Testis (tissue), 3 donors: ENCODE data around the gene NUP133. TPM values are rescaled to one million over a fixed set of nuclear protein-coding genes. Genes with fewer than 3 reads are reported as not detected.

Source experiments
- DNase-seq: peaks from one replicate; pipeline ENCODE4 v3.0.0-alpha.2; 2019
- H3K27ac ChIP-seq, 2 donors: fragments of 200-600 bp; sonication (generic); one replicate each; pipeline ENCODE4 v1.5.1; 2019
- H3K27me3 ChIP-seq: fragments of 200-600 bp; sonication (generic); one replicate; pipeline ENCODE4 v1.5.1; 2019
- H3K36me3 ChIP-seq: fragments of 200-600 bp; sonication (generic); one replicate; pipeline ENCODE4 v1.5.1; 2017; ENCODE audit warnings: low read depth; ENCODE audit errors: missing control alignments
- H3K4me1 ChIP-seq: fragments of 200-600 bp; sonication (generic); one replicate; pipeline ENCODE4 v1.5.1; 2019
- H3K4me3 ChIP-seq, 2 donors: fragments of 200-600 bp; sonication (generic); one replicate each; pipeline ENCODE4 v1.5.1; 2017 to 2019
- H3K9me3 ChIP-seq: fragments of 200-600 bp; sonication (generic); one replicate; pipeline ENCODE4 v1.5.1; 2017
- POLR2A ChIP-seq: fragments of 450-650 bp; IDR thresholded peaks from one replicate; pipeline ENCODE4 v1.6.1; 2017; ENCODE audit warnings: antibody characterized with exemption, mild to moderate bottlenecking, moderate library complexity
- WGBS, 2 donors: methylation state at CpG; one replicate each; pipeline ENCODE4 v1.1.5; 2018; 5-methylcytosine and 5-hydroxymethylcytosine counted together
- intact Hi-C: fragments of 100-400 bp; cut with DNase I; formaldehyde crosslinking; loops from one replicate; pipeline ENCODE4 v1.15.1; 2023; ENCODE audit warnings: low total_unique reads
- polyA plus RNA-seq: library from polyadenylated mRNA; stranded (reverse); fragments of 350-450 nt; fragmentation: Illumina TruSeq; extraction: RNeasy Lipid Tissue Mini Kit (QIAGEN cat#74804); gene quantifications from one replicate; pipeline ENCODE4 v1.2.3, GENCODE V29; 2014; ENCODE audit warnings: low read depth, low replicate concordance; ENCODE audit not compliant: insufficient read depth
- total RNA-seq, 2 donors: library from RNA; depleted of rRNA; stranded (reverse); fragments of >200 nt; gene quantifications; one replicate each; pipeline ENCODE4 v1.2.3, GENCODE V29; 2016
- TF ChIP-seq, protein P1 (sequence below), 3 experiments: fragments of 450-650 bp in 2 of 3; fragments of 200-600 bp in 1 of 3; sonication (generic) in 1 of 3; IDR thresholded peaks; one replicate each; pipeline ENCODE4 v1.5.1; 2016 to 2019; ENCODE audit warnings: antibody characterized with exemption in 3 of 3, mild to moderate bottlenecking in 2 of 3, moderate library complexity in 1 of 3

The NUP133 gene
- total and polyA plus RNA-seq, 3 donors from 2014 or later, result 26.5 to 60.9 (median 46.5) TPM

DNA sequence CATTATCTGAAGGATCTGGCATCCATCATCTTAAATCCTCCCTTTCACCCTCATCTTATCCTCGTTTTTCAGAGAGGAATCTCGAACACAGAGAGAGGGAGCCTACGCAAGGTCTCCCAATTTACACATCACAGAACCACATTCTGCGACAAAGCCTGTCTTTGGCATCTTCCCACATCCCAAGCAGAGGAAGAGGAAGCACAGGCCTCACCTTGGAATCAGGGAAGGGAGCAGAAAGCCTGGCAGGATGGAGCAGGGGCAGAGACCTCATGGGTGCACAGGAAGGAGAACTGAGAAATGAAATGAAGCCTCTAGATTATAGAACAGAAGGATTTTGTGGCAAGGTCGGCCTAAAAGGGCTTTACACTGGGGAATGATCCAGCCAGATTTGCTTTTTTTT is 44.6 kb upstream of the NUP133 start:
- H3K36me3 ChIP-seq, result no peaks in the 10 kb centered on the region
- no peaks in the 10 kb centered on the region for H3K9me3 ChIP-seq
- DNase-seq, result no peak
- TF ChIP-seq, protein P1, sequence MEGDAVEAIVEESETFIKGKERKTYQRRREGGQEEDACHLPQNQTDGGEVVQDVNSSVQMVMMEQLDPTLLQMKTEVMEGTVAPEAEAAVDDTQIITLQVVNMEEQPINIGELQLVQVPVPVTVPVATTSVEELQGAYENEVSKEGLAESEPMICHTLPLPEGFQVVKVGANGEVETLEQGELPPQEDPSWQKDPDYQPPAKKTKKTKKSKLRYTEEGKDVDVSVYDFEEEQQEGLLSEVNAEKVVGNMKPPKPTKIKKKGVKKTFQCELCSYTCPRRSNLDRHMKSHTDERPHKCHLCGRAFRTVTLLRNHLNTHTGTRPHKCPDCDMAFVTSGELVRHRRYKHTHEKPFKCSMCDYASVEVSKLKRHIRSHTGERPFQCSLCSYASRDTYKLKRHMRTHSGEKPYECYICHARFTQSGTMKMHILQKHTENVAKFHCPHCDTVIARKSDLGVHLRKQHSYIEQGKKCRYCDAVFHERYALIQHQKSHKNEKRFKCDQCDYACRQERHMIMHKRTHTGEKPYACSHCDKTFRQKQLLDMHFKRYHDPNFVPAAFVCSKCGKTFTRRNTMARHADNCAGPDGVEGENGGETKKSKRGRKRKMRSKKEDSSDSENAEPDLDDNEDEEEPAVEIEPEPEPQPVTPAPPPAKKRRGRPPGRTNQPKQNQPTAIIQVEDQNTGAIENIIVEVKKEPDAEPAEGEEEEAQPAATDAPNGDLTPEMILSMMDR (IDR thresholded peaks at IDR 0.05), result no peak
- TF ChIP-seq POLR2A, result no peak
- H3K27me3 ChIP-seq, result no peaks in the 10 kb centered on the region
- H3K4me1 ChIP-seq, result peaks cover 4% of the 10 kb centered on the region
- intact Hi-C loops, result no loop called here
- no peak overlapping the region for H3K4me3 ChIP-seq
- WGBS, 2 donors, result 85 to 88% methylated on average over 5 of the region's 5 CpGs
- H3K27ac ChIP-seq, result no peak overlapping the region

DNA sequence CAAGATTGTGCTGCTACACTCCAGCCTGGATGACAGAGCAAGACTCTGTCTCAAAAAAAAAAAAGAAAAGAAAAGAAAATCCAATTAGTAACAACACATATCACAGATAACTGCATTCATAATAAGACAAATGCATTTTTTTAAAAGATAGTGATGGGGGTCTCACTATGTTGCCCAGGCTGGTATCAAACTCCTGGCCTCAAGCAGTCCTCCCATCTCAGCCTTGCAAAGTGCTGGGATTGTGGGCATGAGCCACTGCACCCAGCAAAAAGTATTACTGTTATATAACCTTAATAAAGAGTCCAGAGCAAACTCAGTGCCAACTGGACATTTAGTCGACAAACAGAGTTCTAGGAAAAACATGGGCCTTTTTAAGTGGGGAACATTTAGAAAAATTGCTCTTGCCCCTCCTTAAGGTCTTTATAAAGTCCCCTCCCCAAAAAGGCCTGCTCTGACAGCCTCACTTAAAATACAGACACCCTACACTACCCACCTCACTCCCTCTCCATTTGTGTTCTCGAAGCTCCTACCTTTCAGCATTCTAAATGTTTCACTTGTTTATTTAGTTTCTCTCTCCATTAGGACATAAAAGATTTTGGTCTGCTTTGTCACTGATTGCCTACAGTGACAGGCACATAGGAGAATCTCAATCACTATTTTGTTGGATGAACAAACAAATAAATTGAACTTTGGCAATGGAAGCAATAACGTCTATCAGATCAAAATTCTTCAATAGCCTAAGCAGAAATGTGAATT is 42.8 kb upstream of the NUP133 start:
- Histone ChIP-seq H3K4me3 (no peak overlapping the region), H3K4me1 (peaks cover 4% of the 10 kb centered on the region), H3K27me3 (no peaks in the 10 kb centered on the region), H3K36me3 (no peaks in the 10 kb centered on the region), H3K9me3 (no peaks in the 10 kb centered on the region), H3K27ac (no peak overlapping the region)
- no peak for TF ChIP-seq POLR2A
- TF ChIP-seq, protein P1 (IDR thresholded peaks at IDR 0.05), result no peak
- intact Hi-C loops, result no loop called here
- WGBS, 2 donors, result 67 to 71% methylated on average over 3 of the region's 3 CpGs
- no peak for DNase-seq

DNA sequence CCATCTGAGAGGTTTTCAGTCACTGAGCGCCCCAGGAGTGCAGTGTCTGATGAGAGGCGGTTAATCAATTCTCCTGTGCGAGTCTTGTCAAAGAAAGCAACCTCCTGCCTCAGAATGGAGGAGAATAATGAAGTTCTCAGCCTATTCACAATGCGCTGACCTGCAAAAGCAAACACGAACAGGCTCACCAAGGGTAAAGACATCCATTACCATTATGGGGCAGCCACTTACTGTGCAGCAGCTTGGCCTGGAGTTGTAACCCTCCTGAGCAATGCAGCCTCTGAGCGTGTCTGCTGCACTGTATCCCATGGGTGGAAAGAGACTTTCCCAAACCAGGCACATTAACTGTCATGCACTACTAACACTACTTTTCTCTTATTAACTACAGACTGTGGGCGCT is 39.4 kb upstream of the NUP133 start:
- intact Hi-C loops, result no loop called here
- Histone ChIP-seq H3K27ac (no peak overlapping the region), H3K27me3 (no peaks in the 10 kb centered on the region), H3K9me3 (no peaks in the 10 kb centered on the region), H3K36me3 (no peaks in the 10 kb centered on the region), H3K4me1 (no peaks in the 10 kb centered on the region), H3K4me3 (no peak overlapping the region)
- WGBS, 2 donors, result 95 to 97% methylated on average over 7 of the region's 7 CpGs
- DNase-seq, result no peak
- TF ChIP-seq, protein P1 (IDR thresholded peaks at IDR 0.05), result no peak
- TF ChIP-seq POLR2A, result no peak

DNA sequence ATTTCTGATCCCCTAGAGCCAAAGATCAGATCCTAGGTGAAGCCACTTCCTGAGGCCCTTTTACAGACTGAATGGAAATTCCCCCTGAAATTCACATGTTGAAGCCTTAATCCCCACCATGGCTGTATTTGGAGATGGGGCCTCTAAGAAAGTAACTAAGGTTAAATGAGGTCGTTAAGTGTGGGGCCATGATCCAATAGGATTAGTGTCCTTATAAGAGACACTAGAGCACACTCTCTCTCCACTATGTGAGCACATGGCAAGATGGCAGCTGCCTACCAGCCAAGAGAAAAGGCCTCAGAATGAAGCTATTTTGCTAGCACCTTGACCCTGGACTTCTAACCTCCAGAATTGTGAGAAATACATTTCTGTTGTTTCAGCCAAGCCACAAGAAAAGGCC is 36.4 kb upstream of the NUP133 start:
- intact Hi-C loops, result no loop called here
- 67 to 100% methylated on average over 1 of the region's 1 CpG for WGBS, 2 donors
- Histone ChIP-seq H3K27ac (no peak overlapping the region), H3K36me3 (no peaks in the 10 kb centered on the region), H3K4me1 (no peaks in the 10 kb centered on the region), H3K9me3 (no peaks in the 10 kb centered on the region), H3K27me3 (no peaks in the 10 kb centered on the region), H3K4me3 (no peak overlapping the region)
- TF ChIP-seq, protein P1 (IDR thresholded peaks at IDR 0.05), result no peak
- TF ChIP-seq POLR2A, result no peak
- DNase-seq, result no peak
